RPMI8226 (cell line): ENCODE results near the gene PLPP2.

Experiments used
- DNase-seq: peaks from one replicate; pipeline ENCODE4 v3.0.0-alpha.2; 2015

PLPP2 gene

DNA sequence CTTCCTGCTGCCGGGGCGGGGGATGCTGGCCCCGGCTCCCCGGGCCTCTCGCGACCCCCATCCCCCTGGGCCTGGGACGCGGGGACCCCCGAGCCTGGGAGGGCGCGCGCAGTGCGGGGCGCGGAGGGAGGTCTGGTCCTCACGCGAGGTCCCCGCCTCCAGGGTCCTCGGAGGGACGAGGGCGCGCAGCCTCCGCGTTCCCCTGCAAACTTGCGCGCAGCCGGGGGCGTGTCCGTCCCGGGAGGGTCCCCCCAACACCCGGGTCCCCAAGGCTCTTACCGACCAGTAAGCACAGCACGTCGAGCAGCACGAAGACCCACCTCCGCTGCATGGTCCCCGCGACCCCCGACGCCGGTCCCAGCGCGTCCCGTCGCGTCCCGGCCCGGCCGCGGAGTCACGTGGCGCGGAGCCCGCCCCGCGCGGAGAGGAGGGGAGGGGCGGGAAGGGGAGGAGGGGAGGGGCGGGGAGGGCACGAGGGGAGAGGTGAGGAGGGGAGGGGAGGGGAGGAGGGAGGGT lies at the start of gene PLPP2:
Gene PLPP2 (minus strand): TSS at position 398 of the 516 bp plus-strand sequence. CDS start 67 bp downstream, at position 331.
- DNase-seq, result no peak

DNA sequence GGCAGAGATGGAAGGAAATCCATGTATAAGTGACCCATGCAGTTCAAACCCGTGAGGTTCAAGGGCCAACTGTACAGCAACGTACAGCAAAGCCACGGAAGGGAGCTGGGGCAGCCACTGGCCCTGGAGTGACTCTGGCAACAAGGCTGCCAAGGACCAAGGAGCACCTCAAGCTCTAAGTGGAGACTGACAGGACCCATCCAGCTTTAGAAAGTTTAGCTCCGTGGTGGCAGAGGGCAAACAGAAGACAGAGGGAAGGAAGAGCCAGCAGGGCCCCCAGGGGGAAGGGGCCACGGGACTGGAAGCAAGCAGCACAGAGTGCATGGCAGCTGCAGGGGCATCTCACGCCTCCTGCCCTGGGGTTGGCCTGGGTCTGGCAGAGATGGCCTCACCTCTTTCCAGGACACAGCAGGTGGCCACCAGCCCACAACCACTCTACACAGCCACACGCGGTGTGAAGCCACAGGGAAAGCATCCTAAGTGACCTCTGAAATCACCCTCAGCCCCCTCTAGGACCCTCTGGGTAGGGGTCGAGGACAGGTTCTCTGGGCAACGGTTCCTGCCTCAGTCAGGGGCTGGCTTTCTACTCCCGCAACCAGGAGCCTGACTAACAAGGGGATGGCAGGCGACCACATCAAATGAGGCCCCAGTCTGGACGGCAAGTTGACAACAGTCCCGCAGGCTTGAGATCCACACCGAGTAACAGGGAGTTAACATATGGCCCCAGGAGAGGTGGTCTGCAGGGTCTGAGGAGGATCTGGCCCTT lies 49.6 kb upstream of the PLPP2 start:
- DNase-seq, result no peak

DNA sequence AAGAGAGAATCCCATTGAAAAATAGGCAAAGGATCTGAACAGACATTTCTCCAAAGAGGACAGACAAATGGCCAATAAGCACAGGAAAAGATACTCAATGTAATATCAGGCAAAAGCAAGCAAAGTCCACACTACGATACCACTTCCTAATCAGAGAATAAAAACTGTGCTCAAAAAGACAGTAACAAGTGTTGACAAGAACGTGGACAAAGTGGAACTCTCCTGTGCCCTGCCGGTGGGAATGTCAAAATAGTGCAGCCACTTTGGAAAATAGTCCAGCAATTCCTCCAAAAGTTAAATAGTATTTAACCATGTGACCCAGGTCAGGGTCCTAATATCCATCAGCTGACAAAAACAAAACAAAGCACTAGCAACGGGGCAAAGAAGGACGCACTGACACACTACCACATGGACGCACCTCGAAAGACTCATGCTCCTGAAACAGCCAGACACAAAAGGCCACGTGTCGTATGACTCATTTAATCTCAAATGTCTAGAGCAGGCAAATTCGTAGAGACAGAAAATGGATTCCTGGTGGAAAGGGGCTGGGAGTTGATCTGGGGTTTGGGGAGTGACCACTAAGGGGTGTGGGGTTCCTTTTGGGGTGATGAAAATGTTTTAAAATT lies 48.2 kb upstream of the PLPP2 start:
- DNase-seq, result no peak

DNA sequence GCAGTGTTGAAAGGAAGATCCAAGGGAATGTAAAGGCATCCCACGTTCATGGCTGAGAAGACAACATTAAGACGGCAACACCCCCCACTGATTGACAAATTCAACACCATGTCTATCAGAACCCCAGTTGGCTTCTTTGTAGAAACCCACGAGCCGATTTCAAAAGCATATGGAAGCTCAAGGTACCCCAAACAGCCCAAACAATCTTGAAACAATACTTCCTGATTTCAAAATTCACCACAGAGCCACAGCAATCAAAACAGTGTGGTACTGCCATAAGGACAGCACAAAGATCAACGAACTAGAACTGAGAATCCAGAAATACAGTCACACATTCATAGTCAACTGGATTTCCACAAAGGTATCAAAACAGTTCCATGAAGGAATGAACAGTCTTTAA lies 47.2 kb upstream of the PLPP2 start:
- DNase-seq, result no peak

DNA sequence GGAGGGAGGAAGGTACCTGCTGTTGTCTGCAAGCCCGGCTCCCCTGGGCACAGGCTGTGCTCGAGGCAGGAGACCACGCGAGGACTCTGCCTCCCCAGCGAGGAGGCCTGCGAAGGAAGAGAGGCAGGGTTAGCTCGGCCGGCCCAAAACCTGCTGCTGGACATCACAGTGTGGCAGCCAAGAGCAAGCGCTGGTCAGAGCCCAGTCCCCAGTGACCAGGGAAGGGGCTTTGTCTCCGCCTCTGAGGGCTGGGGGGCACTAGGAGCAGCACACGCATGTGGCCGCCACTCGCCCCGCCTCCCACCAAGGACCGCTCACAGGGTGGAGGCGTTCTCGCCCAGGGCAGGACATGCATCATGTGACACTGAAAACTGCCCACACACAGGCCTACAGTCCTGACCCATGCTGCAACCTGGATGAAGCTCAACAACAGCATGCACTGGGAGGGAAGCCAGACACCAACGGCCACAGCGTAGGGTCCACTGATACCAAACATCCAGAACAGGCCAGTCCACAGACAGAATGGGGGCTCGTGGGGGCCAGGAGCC lies 44.9 kb upstream of the PLPP2 start:
- no peak for DNase-seq

DNA sequence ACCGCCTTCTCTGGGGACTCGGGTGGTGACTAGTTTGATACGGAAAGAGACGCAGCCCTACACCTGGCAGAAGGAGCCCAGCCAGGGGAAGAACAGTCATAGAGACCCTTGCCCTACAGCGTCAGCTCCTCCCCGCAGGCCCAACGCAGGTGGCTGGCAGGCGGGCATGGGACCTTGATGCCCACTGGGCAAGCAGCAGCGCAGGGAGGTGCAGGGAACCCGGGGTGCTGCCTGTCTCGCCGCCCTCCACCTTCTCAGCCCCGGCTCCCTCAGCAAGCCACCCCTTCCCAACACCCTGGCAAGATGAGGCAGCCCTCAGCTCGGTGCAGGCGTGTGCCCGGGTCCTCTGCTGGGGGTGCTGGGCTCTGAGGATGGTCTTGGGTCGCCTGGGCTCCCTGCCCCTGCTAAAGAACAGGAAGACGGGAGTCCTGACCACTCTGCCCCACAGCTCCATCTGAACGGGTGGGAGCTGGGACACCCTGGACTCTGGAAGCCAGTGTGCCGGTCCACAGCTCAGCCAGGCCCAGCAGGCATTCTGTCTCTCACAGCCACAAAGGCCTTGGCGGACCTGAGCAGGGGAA lies 44.4 kb upstream of the PLPP2 start:
- DNase-seq, result no peak

DNA sequence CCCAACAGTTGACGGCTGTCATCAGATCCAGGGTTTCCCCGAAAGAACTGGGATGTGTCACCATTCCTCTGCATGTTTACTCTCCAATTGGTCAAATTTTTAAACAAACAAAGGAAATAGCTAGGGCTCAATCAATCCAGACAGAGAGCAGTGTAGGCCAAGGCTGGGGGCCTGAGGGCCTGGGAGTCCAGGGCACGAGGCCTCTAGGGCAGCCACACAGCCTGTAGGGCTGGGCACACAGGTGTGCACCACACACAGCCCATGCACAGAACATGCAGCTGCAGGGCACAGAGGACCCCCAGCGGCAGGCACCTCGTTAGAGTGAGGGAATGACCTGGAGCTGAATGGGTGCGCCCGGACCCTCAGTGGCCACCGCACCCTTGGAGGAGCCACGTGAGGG lies 43.9 kb upstream of the PLPP2 start:
- DNase-seq, result no peak

DNA sequence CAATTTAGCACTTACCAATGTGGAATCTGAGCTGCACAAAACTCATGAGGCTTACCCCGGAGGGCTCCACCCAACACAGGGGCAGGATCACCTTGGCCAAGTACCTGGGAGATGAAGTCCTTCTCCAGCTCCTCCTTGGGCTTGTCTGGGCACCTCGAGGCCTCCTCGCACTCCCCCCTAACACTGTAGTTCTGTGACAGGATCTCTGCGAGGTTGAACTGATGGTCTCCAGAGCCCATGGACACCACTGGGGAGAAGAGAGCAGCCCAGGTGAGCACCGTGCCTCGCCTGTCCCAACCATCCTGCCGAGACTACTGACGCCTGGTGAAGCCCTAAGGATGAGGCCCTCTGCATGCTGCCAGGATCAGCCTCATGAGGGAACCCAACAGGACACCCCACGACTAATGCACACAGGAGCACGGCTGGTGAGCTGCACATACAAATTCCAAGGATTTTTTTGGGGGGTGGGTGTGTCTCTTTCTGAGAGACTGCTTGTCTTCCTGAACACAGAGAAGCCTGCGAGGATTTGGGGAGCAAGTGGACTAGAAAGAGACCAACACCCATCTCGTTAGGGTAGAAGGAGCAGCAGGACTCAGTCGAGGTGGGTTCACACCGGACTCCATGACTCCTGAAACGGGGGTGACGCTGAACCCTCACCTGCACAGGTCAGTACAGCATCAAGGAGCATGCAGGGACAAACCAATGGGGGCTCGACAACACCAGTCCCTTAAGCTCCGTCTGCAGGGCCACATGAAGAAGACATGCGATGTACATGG lies 43.3 kb upstream of the PLPP2 start:
- no peak for DNase-seq

DNA sequence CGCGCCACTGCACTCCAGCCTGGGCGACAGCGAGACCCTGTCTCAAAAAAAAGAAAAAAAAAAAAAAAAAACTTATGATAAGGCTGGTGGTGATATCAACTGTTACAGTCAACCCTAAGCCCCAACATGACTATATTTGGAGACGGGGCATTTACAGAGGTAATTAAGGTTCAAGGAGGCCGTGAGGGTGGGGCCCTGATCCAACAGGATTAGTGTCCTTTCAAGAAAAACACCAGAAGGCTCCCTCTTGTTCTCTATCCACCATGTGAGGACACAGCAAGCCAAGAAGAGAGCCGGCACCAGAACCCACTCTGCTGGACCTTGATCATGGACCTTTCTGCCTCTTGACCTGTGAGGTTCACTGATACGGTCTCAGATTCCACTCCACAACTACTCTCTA lies 39.3 kb upstream of the PLPP2 start:
- DNase-seq, result no peak

DNA sequence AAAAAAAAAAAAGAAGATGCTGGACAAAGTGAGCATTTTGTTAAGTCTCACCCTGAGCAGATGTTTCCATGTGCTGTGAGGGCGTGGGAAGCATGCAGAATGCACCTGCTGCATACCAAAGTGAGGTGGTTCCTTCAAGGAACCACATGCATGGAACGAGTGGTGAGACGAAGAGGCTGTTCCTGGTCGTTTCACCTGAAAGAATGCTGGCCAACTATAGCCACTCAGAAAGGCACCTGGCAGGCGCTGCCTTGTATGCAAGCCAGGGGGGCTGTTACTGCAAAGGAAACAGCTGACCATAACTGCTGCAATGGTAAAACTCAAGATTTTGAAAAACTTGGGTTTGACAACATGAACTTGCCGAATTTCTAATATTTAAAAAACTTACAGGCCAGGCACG lies 38.7 kb upstream of the PLPP2 start:
- no peak for DNase-seq

DNA sequence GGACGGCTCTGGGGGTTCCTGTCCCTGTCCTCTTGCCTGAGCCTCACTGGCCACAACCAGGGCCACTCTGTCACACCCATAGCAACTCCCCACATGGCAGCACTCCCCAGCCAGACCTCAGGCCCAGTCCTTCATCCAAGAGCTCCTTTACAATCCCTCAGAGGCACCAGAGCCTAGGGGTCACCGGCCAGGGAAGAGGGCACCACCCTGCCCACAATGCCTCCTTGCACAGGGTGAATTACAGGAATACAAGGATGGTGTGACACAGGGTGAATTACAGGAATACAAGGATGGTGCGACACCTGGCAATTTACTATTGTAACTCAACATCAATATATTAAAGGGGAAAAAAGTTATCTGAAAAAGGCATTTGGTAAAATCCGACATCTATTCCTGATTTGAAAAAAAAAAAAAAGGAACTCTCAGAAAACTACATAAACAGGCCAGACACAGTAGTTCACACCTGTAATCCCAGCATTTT lies 36.9 kb upstream of the PLPP2 start:
- DNase-seq, result no peak

DNA sequence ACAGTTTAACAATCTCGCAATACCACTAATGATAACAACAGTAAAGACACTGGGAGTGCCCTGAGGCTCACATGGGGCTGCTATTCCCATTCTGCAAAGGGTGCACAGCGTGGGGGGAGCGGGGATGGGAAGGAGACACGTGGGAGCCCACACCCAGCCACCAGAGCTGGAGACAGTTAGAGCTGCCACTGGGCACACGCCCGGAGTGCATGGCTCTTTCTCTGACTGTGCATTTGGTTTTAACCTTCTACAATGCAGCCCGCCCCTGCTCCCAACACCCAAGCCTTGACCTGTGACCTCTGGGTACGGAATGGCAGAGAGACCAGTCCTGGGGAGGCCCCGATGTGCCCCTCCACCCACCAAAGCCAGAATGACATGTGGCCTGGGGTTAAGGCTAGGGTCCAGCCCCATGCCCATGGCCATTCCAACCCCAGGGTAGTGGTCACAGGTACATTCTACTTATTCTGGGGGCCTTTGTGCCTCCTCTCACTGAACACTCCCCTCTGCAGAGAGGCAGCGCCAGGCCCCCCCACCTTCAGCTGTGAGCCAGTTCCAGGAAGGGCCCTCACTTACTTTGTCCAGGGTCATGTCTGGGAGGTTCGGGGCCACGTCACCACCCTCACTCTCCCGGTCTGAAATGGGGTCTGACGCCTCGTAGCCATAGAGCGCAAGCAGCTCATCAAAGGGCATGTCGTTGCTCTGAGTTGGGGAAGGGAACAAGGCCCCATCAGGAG lies 36.3 kb upstream of the PLPP2 start:
- no peak for DNase-seq

DNA sequence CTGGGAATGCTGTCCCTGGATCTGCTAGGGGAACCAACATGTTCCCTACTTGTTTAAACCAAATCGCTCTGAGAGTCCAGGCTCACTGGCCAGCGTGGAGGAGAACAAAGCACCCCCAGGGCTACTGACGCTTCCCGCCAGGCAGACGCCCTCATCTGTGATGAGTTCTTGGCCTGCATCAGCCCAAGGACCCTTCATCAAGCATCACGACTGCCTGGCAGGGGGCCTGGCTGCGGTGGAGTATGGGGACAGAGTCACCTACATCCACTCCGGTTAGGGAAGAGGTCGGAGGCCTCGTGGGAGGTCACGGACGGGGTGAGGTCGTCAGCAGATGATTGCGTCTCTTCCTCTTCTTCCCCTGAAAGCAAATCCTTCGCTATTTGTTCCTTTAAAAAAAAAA lies 35.7 kb upstream of the PLPP2 start:
- no peak for DNase-seq

DNA sequence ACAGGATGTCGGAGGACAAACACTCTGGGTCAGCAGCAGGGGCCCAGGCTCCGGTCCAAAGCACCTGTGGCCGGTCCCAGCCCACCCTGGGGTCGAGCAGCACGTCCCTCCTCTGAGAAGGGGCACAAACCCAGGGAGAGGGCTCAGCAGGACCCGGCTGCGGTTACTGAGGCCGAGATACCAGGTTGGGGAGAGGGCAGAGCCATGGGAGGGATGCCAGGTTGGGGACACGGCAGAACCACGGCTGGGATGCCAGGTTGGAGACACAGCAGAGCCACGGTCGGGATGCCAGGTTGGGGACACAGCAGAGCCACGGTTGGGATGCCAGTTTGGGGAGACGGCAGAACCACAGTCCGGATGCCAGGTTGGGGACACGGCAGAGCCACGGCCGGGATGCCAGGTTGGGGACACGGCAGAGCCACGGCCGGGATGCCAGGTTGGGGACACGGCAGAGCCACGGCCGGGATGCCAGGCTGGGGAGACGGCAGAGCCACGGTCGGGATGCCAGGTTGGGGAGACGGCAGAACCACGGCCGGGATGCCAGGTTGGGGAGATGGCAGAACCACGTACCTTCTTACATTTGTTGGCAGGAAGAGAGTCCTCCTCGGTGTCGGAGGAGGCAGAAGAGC lies 34.8 kb upstream of the PLPP2 start:
- DNase-seq, result no peak

DNA sequence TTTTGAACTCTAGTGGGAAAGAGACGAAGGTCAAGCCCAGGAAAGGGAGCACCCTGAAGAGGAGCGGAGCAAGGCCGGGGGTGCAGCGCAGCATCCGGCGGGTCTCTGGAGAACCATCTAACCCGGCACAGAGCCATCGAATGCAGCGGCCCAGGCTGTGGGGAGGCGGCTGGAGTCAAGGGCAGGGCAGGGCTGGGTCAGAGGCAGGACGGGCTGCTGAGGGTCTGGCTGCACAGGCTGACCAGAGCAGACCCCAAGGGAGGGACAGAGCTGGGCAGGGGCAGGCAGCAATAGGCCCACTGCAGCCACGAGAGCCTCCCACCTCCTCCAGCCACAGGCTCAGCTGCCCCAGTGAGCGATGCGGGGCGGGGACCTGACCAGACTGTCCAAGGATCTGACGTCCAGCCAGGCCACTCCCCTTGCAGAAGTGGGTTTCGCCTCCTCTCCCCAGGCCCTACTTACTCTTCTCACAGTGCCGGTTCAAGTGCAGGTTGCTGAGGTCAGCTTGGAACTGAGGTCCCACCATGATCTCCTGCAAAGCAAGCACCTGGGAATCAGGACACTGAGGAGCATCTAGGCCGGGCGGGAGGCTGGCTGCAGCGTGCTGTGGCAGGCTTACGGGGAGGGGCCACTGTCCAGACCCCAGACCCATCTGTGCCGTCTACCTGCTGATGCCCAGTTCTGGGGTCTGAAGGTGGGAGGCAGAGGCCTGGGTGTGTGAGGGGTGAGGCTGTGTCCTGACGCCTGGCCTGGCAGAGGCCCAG lies 34.2 kb upstream of the PLPP2 start:
- DNase-seq, result no peak

DNA sequence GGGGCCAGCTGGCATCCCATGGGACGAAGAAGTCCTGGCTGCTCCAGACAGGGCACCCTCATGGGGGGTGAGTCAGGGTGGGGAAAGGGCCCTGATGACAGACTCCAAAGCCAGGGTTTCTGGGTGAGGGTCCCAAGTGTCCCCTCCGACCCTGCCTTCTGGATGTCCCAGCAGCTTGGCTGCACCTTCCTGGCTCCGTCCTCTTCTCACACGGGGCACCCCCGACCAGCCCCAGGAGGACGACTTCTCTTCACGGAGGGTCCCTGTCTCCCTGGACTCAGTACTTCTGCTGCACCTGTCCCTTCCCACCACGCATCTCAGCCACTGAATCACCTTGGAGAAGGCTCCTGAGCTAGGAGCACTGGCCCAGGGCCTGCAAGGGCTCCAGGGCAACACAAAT lies 33.5 kb upstream of the PLPP2 start:
- DNase-seq, result no peak

DNA sequence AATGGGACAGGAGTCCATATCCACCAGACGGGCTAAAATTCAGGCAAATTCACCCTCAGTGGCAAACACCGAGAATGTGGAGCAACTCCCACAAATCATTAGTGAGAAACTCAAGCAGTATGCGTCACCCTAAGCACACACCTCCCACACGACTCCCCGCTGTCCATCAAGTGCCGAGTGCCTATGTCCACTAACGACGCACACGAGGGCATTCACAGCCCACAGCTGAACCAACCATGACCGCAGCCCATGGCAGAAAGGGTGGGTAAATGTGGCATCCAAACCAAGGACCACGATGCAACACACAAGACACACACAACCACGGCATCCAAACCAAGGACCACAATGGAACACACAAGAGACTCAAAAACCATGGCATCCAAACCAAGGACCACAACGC lies 31.4 kb upstream of the PLPP2 start:
- no peak for DNase-seq

DNA sequence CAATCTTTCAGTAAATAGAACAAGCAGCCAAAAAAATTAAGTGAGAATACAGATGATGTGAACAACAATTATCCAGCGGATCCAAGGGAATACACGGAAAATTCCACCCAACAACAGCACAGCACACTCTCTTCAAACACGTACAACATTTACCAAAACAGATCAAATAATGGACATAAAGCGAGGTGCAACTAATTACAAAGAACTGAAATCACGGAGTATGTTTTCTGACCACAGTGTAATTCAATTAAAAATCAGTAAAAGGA lies 27.2 kb upstream of the PLPP2 start:
- DNase-seq, result no peak

DNA sequence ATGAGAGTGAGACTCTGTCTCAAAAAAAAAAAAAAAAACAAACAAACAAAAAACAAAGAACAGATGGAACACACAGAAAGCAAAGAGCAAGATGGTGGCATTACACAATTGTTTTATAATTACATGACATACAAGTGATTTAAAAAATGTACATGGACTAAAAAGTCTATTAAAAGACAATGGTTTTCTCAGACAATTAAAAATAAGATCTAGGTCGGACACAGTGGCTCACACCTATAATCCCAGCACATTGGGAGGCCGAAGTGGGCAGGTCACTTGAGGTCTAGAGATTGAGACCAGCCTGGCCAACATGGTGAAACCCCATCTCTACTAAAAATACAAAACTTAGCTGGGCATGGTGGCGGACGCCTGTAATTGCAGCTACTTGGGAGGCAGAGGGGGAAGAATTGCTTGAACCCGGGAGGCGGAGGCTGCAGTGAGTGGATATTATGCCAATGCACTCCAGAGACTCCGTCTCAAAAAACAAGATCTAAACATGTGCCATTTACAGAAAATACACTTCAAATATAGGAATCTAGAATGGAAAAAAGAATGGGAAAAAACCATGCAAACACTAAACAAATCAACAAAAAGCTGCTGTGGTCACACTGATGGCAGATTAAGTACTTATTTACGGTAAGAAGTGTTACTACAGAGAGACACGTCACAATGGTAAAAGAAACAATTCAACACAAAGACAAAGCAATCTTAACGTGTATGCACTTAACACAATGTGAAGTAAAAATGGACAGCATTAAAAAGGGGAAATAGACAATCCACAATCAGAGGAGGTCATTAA lies 26.7 kb upstream of the PLPP2 start:
- DNase-seq, result no peak

DNA sequence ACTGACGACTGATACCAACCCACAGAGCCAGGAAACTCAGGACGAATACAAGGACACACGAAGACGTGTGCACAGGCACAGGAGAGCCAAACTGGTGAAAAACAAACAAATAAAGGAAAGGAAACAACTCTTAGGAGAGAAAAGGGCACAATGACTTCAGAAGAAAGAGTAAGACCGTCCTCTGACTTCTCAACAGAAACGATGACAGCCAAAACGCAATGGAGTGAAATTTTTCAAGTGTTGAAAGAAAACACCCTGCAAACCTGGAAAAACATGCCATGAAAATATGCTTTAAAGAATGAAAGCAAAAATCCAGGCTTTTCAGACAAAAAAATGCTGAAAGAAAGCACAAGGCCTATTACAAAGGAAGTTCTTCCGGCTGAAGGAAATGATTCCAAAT lies 24.6 kb upstream of the PLPP2 start:
- no peak for DNase-seq
